A673 (cell line): ENCODE measurements around the gene CADPS2. TPM values are rescaled to one million over a fixed set of nuclear protein-coding genes. Genes with fewer than 3 reads are reported as not detected.

Experiments used
- BruUV-seq: library from RNA; stranded (reverse); fragments of 400-500 nt; replicated peaks from 2 replicates; lab custom pipeline; 2021; lab: Mats Ljungman, UMichigan
- CTCF ChIA-PET: fragments of 300-600 bp; sonication (Branson Sonifier 250); formaldehyde crosslinking; loops from one replicate; lab custom pipeline; 2022; ENCODE audit warnings: antibody characterized with exemption; lab: Charles Lee
- POLR2A ChIA-PET: fragments of 300-600 bp; sonication (Branson Sonifier 250); formaldehyde crosslinking; loops from one replicate; lab custom pipeline; 2022; ENCODE audit warnings: antibody characterized with exemption; ENCODE audit not compliant: low non-redundant PET; lab: Charles Lee
- DNase-seq: peaks from one replicate; pipeline ENCODE4 v3.0.0-alpha.2; 2015; ENCODE audit warnings: low spot score
- H3K27ac ChIP-seq: fragments of 200-600 bp; sonication (generic); 2 replicates; pipeline ENCODE4 v1.5.1; 2016; ENCODE audit warnings: mixed run types, low read depth, mild to moderate bottlenecking, mixed read lengths, antibody characterized with exemption, low read length; ENCODE audit not compliant: poor library complexity, severe bottlenecking
- H3K27me3 ChIP-seq: fragments of 200-600 bp; sonication (generic); replicated peaks from 2 replicates; pipeline ENCODE4 v1.6.1; 2017; ENCODE audit warnings: mixed run types, low read depth, mild to moderate bottlenecking, mixed read lengths, antibody characterized with exemption, low read length; ENCODE audit not compliant: insufficient read depth, poor library complexity
- H3K36me3 ChIP-seq: fragments of 200-600 bp; sonication (generic); 2 replicates; pipeline ENCODE4 v1.6.1; 2016; ENCODE audit warnings: mixed run types, mild to moderate bottlenecking, mixed read lengths, antibody characterized with exemption, low read length; ENCODE audit not compliant: insufficient read depth, poor library complexity, severe bottlenecking
- H3K4me1 ChIP-seq: fragments of 200-600 bp; sonication (generic); 2 replicates; pipeline ENCODE4 v1.6.1; 2017; ENCODE audit warnings: mixed run types, mild to moderate bottlenecking, mixed read lengths, antibody characterized with exemption, low read length; ENCODE audit not compliant: insufficient read depth, poor library complexity, severe bottlenecking
- H3K4me3 ChIP-seq: fragments of 200-600 bp; sonication (generic); 2 replicates; pipeline ENCODE4 v1.5.1; 2016; ENCODE audit warnings: low read depth, mixed run types, mild to moderate bottlenecking, mixed read lengths, low read length; ENCODE audit not compliant: poor library complexity, severe bottlenecking
- H3K9me3 ChIP-seq: fragments of 200-600 bp; sonication (generic); 2 replicates; pipeline ENCODE4 v1.6.1; 2016; ENCODE audit warnings: mixed run types, low read depth, mild to moderate bottlenecking, mixed read lengths, antibody characterized with exemption, low read length; ENCODE audit not compliant: poor library complexity, severe bottlenecking
- EZH2 ChIP-seq: fragments of 200-600 bp; sonication (generic); IDR thresholded peaks from 2 replicates; pipeline ENCODE4 v1.6.1; 2017; ENCODE audit warnings: borderline replicate concordance, low read depth, mild to moderate bottlenecking, mixed read lengths, antibody characterized with exemption, low read length; ENCODE audit not compliant: poor library complexity, severe bottlenecking
- intact Hi-C: fragments of 100-400 bp; cut with micrococcal nuclease; formaldehyde crosslinking; loops from one replicate; pipeline ENCODE4 v1.10.0; 2022; ENCODE audit not compliant: unreplicated experiment
- total RNA-seq: library from RNA; stranded (reverse); gene quantifications from 2 replicates; pipeline ENCODE4 v1.2.3, GENCODE V29; 2021
- TF ChIP-seq, protein P1 (sequence below): fragments of 300-800, 200-600 bp; sonication (generic); conservative IDR thresholded peaks from 2 replicates; pipeline ENCODE4 v1.5.1; 2017; ENCODE audit warnings: low read depth, mild to moderate bottlenecking, antibody characterized with exemption, low read length, moderate library complexity, mixed read lengths

Gene CADPS2
- total RNA-seq, 1 experiment from 2014 or later = 81.3 TPM

DNA sequence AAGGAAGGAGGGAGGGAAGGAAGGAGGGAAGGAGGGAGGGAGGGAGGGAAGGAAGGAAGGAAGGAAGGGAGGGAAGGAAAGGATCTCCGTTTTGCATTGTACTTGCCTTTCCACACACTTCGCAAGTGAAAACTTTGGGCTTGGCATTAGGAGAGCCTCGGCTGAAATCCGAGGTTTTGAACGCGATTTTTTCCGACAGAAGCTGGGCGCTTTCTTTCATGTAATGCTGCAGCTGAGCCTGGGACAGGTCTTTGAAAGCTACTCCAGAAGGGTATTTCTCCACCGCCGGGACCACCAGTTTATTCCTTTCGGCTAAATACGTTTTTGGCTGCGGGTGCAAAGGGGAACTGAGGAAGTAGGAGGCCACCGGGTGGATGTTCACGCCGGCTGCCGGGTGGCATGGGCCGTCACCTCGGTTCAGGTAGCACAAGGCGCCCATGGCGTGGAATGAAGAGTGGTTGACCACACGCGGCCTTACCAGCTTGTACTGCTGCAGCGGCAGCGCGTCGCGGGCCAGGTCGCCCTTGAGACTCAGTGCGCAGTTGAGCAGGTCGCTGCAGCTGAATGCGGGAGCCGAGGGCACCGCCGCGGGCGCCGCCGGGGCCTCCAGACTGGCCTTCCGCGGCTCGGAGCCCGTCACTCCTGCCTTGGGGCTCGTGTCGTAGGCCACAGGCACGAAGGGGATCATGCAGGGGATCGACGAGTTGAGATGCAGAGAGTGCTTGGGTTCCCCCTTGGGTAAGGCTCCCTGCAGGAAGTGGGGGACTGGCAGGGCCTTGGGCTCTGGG lies 582.5 kb downstream of the CADPS2 start:
- Histone ChIP-seq H3K9me3 (no peaks in the 10 kb centered on the region), H3K27me3 (no peaks in the 10 kb centered on the region), H3K36me3 (peaks cover 40% of the 10 kb centered on the region), H3K4me1 (peaks cover 12% of the 10 kb centered on the region), H3K4me3 (peak overlapping the region; percentile 84), H3K27ac (peak overlapping the region; percentile 100)
- ChIA-PET CTCF (interaction anchor here (0.6 kb wide), 1 partner anchor 227 kb away, joined by 3 read pairs; no protein-coding TSS in a partner anchor), POLR2A (no interaction called here)
- TSS peak; percentile 21 for BruUV-seq
- intact Hi-C loops = loop anchor here (2.0 to 5.0 kb wide), 10 partner anchors 81 to 1729 kb away; partner anchors contain the start of genes AASS, CADPS2 and TMEM229A
- no peak for TF ChIP-seq EZH2
- TF ChIP-seq, protein P1, sequence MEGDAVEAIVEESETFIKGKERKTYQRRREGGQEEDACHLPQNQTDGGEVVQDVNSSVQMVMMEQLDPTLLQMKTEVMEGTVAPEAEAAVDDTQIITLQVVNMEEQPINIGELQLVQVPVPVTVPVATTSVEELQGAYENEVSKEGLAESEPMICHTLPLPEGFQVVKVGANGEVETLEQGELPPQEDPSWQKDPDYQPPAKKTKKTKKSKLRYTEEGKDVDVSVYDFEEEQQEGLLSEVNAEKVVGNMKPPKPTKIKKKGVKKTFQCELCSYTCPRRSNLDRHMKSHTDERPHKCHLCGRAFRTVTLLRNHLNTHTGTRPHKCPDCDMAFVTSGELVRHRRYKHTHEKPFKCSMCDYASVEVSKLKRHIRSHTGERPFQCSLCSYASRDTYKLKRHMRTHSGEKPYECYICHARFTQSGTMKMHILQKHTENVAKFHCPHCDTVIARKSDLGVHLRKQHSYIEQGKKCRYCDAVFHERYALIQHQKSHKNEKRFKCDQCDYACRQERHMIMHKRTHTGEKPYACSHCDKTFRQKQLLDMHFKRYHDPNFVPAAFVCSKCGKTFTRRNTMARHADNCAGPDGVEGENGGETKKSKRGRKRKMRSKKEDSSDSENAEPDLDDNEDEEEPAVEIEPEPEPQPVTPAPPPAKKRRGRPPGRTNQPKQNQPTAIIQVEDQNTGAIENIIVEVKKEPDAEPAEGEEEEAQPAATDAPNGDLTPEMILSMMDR = no peak
- peak; percentile 91 for DNase-seq

DNA sequence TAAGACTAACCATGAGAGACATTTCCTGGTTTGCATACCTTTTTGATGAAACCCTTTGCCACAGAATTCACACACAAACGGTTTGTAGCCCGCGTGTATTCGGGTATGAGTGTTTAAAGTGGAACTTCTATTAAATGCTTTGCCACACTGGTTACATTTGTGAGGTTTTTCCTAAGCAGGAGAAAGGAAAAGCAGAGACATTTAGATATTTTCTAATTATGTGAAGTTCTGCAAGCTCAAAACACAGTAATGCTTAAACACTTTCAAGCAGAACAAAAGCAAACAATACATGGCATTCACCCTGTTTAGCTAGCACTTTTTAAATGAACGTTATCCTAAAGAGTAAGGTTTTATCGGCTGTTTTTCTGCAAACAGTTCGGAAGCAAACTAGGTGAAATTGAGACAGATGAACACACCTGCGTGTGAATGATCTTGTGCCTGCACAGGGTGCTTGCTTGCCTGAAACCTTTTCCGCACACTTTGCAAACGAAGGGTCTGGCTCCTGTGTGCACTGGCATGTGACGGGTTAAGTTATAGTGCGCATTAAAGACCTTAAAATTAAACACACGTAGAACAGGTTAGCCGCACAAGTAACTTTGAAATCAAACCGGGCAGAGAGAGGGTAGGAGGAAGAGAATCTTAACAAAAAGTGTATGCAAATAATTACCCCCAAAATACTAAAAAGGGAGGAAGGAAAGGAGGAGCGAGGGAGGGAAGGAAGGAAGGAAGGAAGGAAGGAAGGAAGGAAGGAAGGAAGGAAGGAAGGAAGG lies 583.3 kb downstream of the CADPS2 start:
- peaks cover 9% of the 10 kb centered on the region for H3K4me1 ChIP-seq
- ChIA-PET POLR2A (interaction anchor here (0.6 kb wide), 1 partner anchor 1043 kb away, joined by 3 read pairs; no protein-coding TSS in a partner anchor), CTCF (no interaction called here)
- no peaks in the 10 kb centered on the region for H3K9me3 ChIP-seq
- H3K36me3 ChIP-seq = peaks cover 32% of the 10 kb centered on the region
- H3K27ac ChIP-seq = peak overlapping the region; percentile 98
- peak overlapping the region; percentile 84 for H3K4me3 ChIP-seq
- TF ChIP-seq EZH2 = no peak
- TF ChIP-seq, protein P1 = no peak
- DNase-seq = peak; percentile 92
- intact Hi-C loops = loop anchor here (2.0 to 5.0 kb wide), 10 partner anchors 81 to 1729 kb away; partner anchors contain the start of genes AASS, CADPS2 and TMEM229A
- BruUV-seq = TSS peak; percentile 47
- no peaks in the 10 kb centered on the region for H3K27me3 ChIP-seq
